KOPT-K1 (cell line): ENCODE data around the gene BAIAP2.

Experiments used
- H3K27ac ChIP-seq: fragments of 200-600 bp; sonication (generic); 2 replicates; pipeline ENCODE4 v1.5.1; 2016; ENCODE audit warnings: antibody characterized with exemption, mild to moderate bottlenecking, low read depth, low read length; ENCODE audit not compliant: poor library complexity, severe bottlenecking
- H3K36me3 ChIP-seq: fragments of 200-600 bp; sonication (generic); 2 replicates; pipeline ENCODE4 v1.5.1; 2017; ENCODE audit warnings: antibody characterized with exemption, mild to moderate bottlenecking, low read length, moderate library complexity; ENCODE audit not compliant: insufficient read depth
- H3K9me3 ChIP-seq: fragments of 200-600 bp; sonication (generic); 2 replicates; pipeline ENCODE4 v1.5.1; 2017; ENCODE audit warnings: antibody characterized with exemption, low read length, mild to moderate bottlenecking; ENCODE audit not compliant: insufficient read depth, poor library complexity, severe bottlenecking

BAIAP2 gene, protein sequence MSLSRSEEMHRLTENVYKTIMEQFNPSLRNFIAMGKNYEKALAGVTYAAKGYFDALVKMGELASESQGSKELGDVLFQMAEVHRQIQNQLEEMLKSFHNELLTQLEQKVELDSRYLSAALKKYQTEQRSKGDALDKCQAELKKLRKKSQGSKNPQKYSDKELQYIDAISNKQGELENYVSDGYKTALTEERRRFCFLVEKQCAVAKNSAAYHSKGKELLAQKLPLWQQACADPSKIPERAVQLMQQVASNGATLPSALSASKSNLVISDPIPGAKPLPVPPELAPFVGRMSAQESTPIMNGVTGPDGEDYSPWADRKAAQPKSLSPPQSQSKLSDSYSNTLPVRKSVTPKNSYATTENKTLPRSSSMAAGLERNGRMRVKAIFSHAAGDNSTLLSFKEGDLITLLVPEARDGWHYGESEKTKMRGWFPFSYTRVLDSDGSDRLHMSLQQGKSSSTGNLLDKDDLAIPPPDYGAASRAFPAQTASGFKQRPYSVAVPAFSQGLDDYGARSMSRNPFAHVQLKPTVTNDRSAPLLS

DNA sequence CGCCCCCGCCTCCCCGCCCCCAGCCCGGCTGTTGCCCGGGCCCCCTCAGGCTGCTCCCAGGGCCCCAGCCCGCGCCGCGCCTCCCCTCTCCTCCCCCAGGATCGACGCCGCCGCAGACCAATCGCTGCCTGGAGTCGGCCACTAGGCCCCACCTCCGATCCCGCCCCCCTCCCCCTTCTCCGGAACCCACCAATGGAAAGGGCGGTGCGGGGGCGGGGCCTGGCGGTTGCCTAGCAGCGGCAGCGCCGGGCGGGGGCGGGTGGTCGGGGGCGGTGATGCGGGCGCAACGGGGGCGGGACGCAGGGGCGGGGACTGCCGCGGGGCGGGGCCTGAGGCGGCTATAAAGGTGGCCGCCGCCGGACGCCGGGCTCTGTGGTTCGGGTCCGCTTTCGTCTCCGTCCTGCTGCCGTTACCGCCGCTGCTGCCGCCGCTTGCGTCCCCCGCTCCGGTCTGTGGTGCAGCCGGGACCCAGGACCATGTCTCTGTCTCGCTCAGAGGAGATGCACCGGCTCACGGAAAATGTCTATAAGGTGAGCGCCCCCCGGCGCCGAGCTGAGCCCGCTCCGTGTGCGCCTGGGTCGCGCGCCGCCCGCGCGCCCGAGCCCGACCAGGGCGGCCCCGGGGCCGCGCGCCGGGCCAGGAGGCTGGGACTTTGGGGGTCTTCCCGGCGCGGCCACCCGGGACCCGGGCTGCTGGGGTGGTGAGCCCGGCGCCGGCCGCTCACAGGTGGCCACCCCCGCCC lies at the start of gene BAIAP2:
Gene BAIAP2, plus strand, starts transcription at position 373 of the 742 bp plus-strand sequence. Its CDS starts 104 bp downstream, at position 477.
- Histone ChIP-seq H3K27ac (peak within 1 kb of the TSS; percentile 41), H3K9me3 (no peaks in the 10 kb centered on the region), H3K36me3 (no peaks in the 10 kb centered on the region)

DNA sequence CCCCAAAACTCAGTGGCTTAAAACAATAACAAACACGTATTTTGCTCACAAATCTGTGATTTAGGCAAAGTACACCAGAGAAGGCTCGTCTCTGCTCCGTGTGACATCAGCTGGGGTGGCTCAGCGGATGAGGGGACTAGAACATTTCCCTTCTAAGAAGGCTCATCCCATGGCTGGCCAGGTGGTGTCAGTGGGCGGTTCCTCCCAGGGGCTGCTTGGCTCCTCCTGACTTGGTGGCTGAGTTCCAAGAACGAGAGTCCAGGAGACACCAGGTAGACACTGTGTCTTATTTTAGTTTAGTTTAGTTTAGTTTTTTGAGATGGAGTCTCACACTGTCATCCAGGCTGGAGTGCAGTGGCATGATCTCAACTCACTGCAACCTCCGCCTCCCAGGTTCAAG lies 48.9 kb upstream of the BAIAP2 start:
- H3K36me3 ChIP-seq = no peaks in the 10 kb centered on the region
- H3K27ac ChIP-seq = no peak overlapping the region
- H3K9me3 ChIP-seq = no peaks in the 10 kb centered on the region

DNA sequence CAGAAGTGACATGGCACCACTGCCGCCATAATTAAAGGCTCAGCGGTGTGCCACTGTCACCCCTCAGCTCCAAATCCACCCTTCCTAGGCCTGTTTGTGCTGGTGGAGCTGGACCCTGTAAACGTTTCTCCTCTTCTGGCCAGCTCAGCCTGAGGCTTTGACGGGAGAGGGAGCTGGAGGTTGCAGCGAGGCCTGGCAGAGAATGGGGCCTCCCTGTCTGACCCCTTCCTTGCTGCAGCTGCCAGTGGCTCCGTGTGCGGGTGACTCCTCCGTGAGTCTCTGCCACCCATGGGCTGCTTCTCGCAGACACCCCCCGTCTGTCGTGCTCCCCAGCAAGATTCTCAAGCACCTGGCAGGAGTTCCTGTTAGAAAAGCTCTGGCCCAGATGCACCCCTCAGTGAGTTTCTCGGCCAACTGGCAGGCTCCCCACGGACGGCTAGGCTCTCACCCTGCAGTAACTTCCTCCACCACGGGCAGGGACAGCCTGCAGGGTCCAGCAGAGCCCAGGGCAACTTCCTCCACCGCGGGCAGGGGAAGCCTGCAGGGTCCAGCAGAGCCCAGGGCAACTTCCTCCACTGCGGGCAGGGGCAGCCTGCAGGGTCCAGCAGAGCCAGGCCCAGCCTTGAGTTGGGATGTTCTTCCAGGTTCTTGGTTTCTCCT lies 48.0 kb upstream of the BAIAP2 start:
- Histone ChIP-seq H3K27ac (no peak overlapping the region), H3K36me3 (no peaks in the 10 kb centered on the region), H3K9me3 (no peaks in the 10 kb centered on the region)

DNA sequence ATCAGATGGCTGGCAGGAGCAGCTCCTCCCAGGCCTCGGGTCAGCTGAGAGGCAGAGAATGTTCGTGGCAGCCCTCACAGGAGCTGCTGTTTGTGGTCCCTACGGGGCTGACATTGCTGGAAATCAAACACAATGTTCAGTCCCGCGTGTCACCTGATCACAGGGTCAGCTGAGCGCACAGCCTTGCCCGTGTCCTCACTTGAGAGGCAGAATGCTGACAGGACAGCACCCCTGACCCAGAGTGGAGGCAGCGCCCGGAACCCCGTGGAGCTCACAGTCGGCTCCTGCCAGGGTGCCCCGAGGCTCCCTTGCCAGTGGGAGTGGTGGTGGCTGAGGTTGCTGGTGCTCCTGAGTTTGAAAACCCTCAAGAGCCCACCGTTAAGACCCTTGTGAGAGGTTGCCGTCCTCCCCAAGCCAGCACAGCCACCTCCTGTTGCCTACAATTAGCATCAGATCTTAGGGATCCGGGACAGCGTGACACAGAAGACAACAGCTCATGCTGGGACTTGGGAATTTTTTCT lies 47.0 kb upstream of the BAIAP2 start:
- no peak overlapping the region for H3K27ac ChIP-seq
- H3K36me3 ChIP-seq = no peaks in the 10 kb centered on the region

DNA sequence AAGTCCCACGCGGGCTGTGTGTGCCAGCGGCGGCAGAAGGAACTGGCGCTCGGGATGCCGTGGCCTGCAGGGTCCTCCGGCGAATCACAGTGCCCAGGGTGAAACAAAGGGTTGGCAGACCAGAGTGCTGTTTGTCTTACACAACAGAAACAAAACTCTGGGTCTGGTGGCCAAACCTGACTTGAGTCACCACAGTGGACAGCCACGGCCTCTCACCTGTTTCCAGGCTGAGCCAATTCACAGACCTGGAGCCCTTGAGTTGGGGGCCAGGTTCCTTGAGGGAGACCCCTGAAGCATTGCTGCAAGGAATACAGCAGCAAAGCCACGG lies 45.4 kb upstream of the BAIAP2 start:
- no peaks in the 10 kb centered on the region for H3K36me3 ChIP-seq
- no peaks in the 10 kb centered on the region for H3K9me3 ChIP-seq
- H3K27ac ChIP-seq = no peak overlapping the region

More for the DNA sequence above, 47.0 kb upstream of the BAIAP2 start:
- no peaks in the 10 kb centered on the region for H3K9me3 ChIP-seq

DNA sequence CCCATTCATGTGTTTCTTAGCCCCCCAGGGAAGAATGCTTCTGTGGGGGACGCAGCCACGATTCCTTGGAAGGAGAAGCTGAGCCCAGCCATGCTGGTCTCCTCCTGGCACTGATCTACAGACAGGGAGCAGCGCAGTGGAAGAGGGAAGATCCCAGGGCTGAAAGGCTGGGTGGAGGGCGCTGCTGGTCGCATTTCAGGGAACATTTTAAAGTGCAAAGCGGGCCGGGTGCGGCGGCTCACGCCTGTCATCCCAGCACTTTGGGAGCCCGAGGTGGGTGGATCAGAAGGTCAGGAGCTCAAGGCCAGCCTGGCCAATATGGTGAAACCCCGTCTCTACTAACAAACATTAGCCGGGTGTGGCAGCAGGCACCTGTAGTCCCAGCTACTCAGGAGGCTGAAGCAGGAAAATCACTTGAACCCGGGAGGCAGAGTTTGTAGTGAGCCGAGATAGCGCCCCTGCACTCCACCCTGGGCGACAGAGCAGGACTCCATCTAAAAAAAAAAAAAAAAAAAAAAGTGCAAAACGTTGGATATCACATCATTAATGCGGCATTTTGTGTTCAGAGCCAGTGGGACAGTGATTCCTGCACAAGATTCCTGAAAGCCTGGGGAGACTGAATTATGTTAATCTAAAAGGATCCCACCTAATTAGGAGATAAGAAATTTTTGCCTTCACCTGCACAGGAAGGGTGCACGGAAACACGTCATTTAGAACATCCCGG lies 43.9 kb upstream of the BAIAP2 start:
- Histone ChIP-seq H3K9me3 (no peaks in the 10 kb centered on the region), H3K27ac (peak overlapping the region; percentile 66), H3K36me3 (peaks cover 12% of the 10 kb centered on the region)

DNA sequence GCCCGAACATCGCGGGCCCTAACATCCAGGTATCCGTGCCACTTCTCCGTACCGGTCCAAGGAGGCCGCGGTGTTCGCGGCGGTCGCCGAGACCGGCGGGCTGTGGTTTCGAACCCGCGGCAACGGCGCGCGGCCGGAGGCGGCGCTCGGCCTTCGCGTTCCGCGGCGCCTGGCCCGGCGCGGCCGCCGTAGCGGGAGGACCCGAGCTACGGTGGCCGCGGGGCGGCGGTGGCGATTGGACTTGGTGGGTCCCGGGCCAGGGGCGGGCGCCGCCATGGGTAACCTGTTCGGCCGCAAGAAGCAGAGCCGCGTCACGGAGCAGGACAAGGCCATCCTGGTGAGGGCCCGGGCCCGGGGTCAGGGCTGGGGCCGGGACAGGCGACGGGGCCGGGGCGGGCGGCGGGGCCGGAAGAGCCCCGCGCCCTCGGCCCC lies 43.3 kb upstream of the BAIAP2 start, which contains the start of gene CHMP6:
Gene CHMP6, plus strand, starts transcription at position 197 of the 432 bp plus-strand sequence. Its CDS starts 78 bp downstream, at position 275.
- Histone ChIP-seq H3K27ac (peak within 1 kb of the TSS; percentile 66), H3K9me3 (no peaks in the 10 kb centered on the region), H3K36me3 (peaks cover 18% of the 10 kb centered on the region)

DNA sequence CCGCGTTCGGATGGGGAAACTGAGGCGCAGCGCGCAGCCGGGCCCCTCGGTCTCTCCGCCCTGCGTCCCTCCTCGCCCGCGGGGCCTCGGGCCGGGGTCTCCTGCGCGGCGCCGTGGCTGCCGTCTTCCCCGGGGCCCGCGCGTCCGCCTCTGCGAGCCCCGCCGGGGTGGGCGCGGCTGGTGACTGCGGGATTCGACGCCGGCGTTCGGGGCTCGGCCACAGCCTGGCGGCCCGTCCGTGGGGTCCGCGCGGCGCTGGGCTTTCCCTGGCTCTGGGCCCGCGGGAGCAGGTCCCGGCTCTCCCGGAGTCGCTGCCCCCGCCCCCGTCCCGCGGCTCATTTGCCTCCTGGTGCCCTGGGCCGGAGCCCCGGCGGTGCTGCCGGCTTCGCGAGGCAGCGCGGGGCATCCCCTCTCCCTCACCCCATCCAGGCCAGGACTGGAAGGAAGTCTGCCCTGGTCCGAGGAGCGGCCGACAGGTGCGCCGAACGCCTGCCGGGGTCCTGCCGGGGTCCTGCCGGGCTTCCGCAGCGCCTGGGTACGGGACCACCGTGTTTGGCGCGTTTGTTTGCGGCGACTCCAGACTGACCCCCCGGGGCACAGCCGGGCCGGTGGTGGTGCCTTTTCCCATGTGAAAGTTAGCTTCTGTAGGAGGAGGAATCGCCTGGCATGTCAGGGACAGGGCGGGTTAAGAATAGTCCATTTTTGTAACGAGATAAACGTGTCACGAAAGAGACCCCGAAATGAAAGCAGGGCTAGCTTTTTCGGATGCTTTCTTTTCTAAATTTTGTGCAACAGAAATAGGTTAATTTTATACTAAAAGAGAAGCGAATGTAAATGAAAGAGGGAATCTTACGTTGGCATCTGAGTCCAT lies 42.6 kb upstream of the BAIAP2 start:
- Histone ChIP-seq H3K9me3 (no peaks in the 10 kb centered on the region), H3K36me3 (peaks cover 24% of the 10 kb centered on the region), H3K27ac (peak overlapping the region; percentile 66)

DNA sequence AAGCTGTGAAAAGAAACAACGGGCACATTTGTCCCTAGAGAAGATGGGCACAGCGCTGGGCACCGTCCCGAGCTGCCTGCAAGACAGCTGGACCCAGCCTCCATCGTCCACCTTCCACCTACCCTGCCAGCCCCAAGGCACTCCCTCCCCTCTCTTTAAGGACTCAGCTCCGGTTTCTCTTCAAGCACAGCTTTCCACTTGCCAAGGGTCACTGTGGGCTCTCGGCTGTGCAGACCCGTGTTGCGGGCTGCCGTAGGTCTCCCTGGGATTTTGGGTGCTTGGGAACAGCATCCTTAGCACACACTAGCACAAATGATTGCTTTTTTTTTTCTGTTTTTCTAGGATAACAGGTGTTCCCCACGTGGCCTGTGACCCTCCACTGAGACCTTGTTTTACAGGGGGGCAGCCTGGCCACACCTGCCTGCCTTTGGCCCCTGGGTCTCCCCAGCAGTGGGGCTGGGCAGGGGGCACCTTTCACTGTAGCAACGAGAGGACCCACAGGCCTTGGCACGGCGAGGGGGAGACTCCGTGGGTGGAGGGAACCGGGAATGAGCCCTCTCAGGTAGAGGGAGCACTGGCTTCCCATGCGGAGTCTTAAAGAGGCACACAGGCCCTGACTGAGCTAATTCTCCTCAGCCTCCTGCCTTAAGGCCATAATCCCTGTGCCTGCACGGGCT lies 41.9 kb upstream of the BAIAP2 start:
- H3K36me3 ChIP-seq = peaks cover 32% of the 10 kb centered on the region
- H3K27ac ChIP-seq = no peak overlapping the region
- no peaks in the 10 kb centered on the region for H3K9me3 ChIP-seq

DNA sequence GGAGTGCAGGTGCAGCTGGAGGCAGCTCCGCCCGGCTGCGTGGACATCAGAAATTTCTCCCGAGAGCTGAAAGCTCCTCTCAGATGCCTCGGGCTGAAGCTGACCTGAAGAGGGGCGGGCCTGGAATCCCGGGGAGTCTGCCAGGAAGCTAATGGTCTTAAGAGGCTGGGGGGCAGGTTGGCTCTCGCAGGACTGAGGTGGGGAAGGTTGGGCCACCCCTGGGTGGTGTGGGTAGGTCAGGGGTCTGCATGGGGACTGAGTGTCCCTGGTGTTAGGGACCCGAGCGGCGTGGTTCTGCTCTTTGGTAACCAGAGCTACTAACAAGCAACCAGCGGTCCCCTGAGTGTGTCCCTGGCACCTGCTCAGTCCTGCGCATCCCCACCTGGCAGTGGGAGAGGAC lies 39.8 kb upstream of the BAIAP2 start:
- H3K27ac ChIP-seq = no peak overlapping the region
- no peaks in the 10 kb centered on the region for H3K9me3 ChIP-seq
- peaks cover 52% of the 10 kb centered on the region for H3K36me3 ChIP-seq

DNA sequence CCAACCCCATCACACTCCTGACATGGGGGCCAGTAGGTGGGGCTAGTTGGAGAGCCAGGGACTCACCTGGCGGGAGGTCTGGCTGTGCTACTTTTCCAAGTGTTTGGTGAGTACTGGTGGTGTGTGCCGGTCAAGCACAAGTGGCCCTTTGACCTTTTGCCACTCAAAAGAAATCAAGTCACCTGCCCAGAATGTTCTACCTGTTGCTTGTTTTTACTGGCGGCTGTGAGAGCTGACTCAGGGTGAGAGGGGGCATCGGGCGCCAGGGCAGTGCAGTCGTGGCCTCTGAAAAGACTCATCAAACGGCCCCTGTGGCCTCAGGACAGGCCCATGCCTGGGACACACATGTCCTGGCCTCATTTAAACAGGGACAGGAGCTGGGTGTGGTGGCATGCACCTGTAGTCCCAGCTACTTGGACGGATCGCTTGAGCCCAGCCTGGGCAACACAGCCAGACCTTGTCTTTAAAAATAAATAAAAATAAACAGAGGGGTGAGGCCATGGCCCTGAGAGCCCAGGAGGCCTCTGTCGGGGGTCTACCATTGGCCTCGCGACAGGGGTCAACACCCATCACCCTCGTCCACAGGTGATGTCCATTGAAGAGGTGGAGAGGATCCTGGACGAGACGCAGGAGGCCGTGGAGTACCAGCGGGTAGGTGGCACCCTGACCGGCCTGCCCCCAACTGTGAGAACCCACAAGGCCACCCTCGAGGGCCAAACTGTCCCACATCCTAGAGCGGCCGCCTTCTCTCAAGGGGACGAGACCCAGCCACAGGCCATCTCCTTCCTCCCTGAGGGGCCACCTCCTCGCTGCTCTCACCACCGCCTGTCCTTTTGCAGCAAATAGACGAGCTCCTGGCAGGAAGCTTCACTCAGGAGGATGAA lies 38.3 kb upstream of the BAIAP2 start:
- H3K9me3 ChIP-seq = no peaks in the 10 kb centered on the region
- no peak overlapping the region for H3K27ac ChIP-seq
- H3K36me3 ChIP-seq = peaks cover 56% of the 10 kb centered on the region

DNA sequence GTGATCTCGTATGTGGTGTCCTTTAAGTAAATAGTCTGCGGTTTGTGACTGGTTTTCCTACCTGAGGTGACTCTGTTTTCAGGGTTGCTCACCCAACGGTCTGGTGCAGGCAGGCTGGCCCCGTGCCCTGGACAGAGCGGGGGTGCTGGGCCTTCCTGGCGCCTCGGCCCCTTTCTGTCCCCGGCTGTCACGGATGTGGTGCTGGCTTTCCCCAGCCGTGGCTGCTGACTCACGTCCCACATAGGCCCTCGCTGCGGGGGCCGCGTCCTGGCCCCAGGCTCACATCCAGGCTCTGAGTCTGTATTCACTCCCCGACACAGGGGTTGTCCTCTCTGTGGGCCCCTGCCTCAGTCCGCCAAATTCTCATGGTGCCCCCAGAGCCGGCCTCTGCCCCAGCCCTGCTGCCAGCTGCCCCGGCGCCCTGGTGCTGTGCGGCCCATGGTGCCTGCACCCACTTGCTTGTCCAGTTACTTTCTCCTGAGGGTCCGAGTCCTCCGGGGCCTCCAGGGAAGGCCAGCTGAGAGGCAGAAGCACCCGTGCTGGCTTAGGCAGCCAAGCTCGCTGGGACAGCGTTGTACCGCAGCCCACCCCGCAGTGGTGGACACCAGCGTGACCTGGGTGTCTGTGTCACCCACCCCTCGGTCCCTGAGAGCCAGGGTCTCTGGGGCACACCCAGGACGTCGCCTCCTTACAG lies 37.4 kb upstream of the BAIAP2 start:
- no peak overlapping the region for H3K27ac ChIP-seq
- no peaks in the 10 kb centered on the region for H3K9me3 ChIP-seq
- peaks cover 56% of the 10 kb centered on the region for H3K36me3 ChIP-seq
